ENCODE data around the gene PDE4D. TPM values are rescaled to one million over a fixed set of nuclear protein-coding genes. Genes with fewer than 3 reads are reported as not detected.

The PDE4D gene
- total and polyA plus RNA-seq, 2 of the 4 experiments (the other 2 are of a cell fraction): 1.4 to 7.9 TPM

GRCh38 chr5:59249726-59250125 is 643.8 kb downstream of the PDE4D start:
- 100% methylated on average over 2 of the region's 2 CpGs; no CpG with 5 or more reads in 1 of the 2 experiments for WGBS, 2 experiments (ENCODE audit: extremely low coverage in 2 of 2, insufficient read length in 1 of 2)
- DNase-seq: no peak

More at GRCh38 chr5:59249726-59250125, 643.8 kb downstream of the PDE4D start:
- in situ Hi-C loops (cut with MboI; ENCODE audit: low sequenced_read_pairs) (no loop called here), intact Hi-C loops (cut with micrococcal nuclease) (no loop called here), dilution Hi-C loops (cut with HindIII; ENCODE audit: low sequenced_read_pairs, unreplicated experiment) (no loop called here)
- H3K9ac ChIP-seq (ENCODE audit: low read depth, low read length): no peak overlapping the region
- no peak overlapping the region for H4K5ac ChIP-seq (ENCODE audit: low read depth, low read length)
- H2BK20ac ChIP-seq (ENCODE audit: low read depth, low read length): no peak overlapping the region
- H3K4me2 ChIP-seq (ENCODE audit: low read depth, low read length): no peak overlapping the region
- no TSS peak for BruUV-seq (replicated peaks)
- no peak overlapping the region for H4K8ac ChIP-seq (ENCODE audit: low read depth in 2 of 2, low read length in 2 of 2)
- H4K91ac ChIP-seq (ENCODE audit: insufficient read depth, low read depth, low read length): no peak overlapping the region
- H3K4me1 ChIP-seq (ENCODE audit: control insufficient read depth, insufficient read depth, low read length): no peaks in the 10 kb centered on the region
- H3K4me3 ChIP-seq (ENCODE audit: insufficient read depth, low read depth, low read length): no peak overlapping the region
- no peaks in the 10 kb centered on the region for H3K36me3 ChIP-seq (ENCODE audit: control insufficient read depth, insufficient read depth, low read length)
- no peak overlapping the region for H2BK5ac ChIP-seq (ENCODE audit: low read depth, low read length, poor library complexity, severe bottlenecking)
- H3K4ac ChIP-seq (ENCODE audit: low read depth, low read length): no peak overlapping the region
- no peaks in the 10 kb centered on the region for H3K9me3 ChIP-seq (ENCODE audit: control insufficient read depth, insufficient read depth, low read length)
- H3K14ac ChIP-seq (replicated peaks; ENCODE audit: low read depth, low read length): no peak overlapping the region
- H3K79me1 ChIP-seq (ENCODE audit: low read depth in 1 of 2, low read length in 2 of 2): no peaks in the 10 kb centered on the region
- no peak for TF ChIP-seq POLR2A (IDR thresholded peaks at IDR 0.05; ENCODE audit: low read depth, low read length)
- no peak for TF ChIP-seq SMC3 (IDR thresholded peaks at IDR 0.05; ENCODE audit: low read depth, low read length)
- no peak for TF ChIP-seq MAFK (IDR thresholded peaks at IDR 0.05; ENCODE audit: low read depth, low read length)
- TF ChIP-seq MAZ (IDR thresholded peaks at IDR 0.05; ENCODE audit: borderline replicate concordance, low read depth, low read length): no peak
- TF ChIP-seq FOS (IDR thresholded peaks at IDR 0.05; ENCODE audit: low read depth, low read length): no peak
- H3K23ac ChIP-seq (ENCODE audit: low read depth, low read length): no peak overlapping the region
- no peak overlapping the region for H3K27ac ChIP-seq (ENCODE audit: insufficient read depth, low read length)
- no peak overlapping the region for H2AK5ac ChIP-seq (ENCODE audit: low read depth, low read length)
- H3K9me1 ChIP-seq (ENCODE audit: insufficient read depth, low read length): no peaks in the 10 kb centered on the region
- H3K56ac ChIP-seq (ENCODE audit: extremely low read depth, insufficient read depth, low read length): no peak overlapping the region
- no peak overlapping the region for H3K18ac ChIP-seq (ENCODE audit: low read depth, low read length)
- POLR2A ChIA-PET (ENCODE audit: unreplicated experiment): no interaction called here
- no peak overlapping the region for H2BK120ac ChIP-seq (ENCODE audit: low read depth, low read length)
- CTCF ChIA-PET: interaction anchor here (0.8 kb wide), 1 partner anchor 10 kb away, joined by 4 read pairs; no protein-coding TSS in a partner anchor
- H2AK9ac ChIP-seq (replicated peaks; ENCODE audit: low read depth, low read length, poor library complexity): no peak overlapping the region
- no peak for ATAC-seq (ENCODE audit: low read depth)
- no peak overlapping the region for H2AFZ ChIP-seq (replicated peaks; ENCODE audit: low read length, poor library complexity)
- no peaks in the 10 kb centered on the region for H3K27me3 ChIP-seq (ENCODE audit: control insufficient read depth, insufficient read depth, low read length)
- no peak overlapping the region for H2BK15ac ChIP-seq (ENCODE audit: low read depth, low read length)
- no peaks in the 10 kb centered on the region for H4K20me1 ChIP-seq (ENCODE audit: insufficient read depth, low read length)

All from IMR-90 (cell line).